ENCODE results near the gene ABHD16A.

Gene ABHD16A

GRCh38 chr6:31687860-31688693 lies 15.0 kb downstream of the ABHD16A start:
- no peak for DNase-seq

- DNase-seq = no peak
Measured at GRCh38 chr6:31687321-31687720, 15.8 kb downstream of the ABHD16A start.

GRCh38 chr6:31686483-31686882 lies 16.6 kb downstream of the ABHD16A start:
- DNase-seq = no peak

GRCh38 chr6:31683591-31683990 lies 19.5 kb downstream of the ABHD16A start:
- DNase-seq = no peak

GRCh38 chr6:31681135-31681671 lies 21.9 kb downstream of the ABHD16A start:
- peak; percentile 45 for DNase-seq

- peak; percentile 85 for DNase-seq
Measured at GRCh38 chr6:31680226-31681134, 22.6 kb downstream of the ABHD16A start, which contains the start of gene LY6G5C. Gene LY6G5C (minus strand): TSS chr6:31681067. CDS start chr6:31680373, 694 bp downstream.

- no peak for DNase-seq
Measured at GRCh38 chr6:31677955-31678354, 25.2 kb downstream of the ABHD16A start.

GRCh38 chr6:31676904-31677303 lies 26.2 kb downstream of the ABHD16A start:
- no peak for DNase-seq

- no peak for DNase-seq
Measured at GRCh38 chr6:31676322-31676903, 26.7 kb downstream of the ABHD16A start.

GRCh38 chr6:31669676-31670075 lies 33.4 kb downstream of the ABHD16A start, which contains the start of gene LY6G5B:
Gene LY6G5B (plus strand): TSS chr6:31669976. CDS start chr6:31670951, 975 bp downstream.
- no peak for DNase-seq

- no peak for DNase-seq
Measured at GRCh38 chr6:31666337-31666965, 36.7 kb downstream of the ABHD16A start.

GRCh38 chr6:31665501-31666336 lies 37.4 kb downstream of the ABHD16A start, which contains the start of gene CSNK2B:
Gene CSNK2B (plus strand): TSS chr6:31666080. CDS start chr6:31666832, 752 bp downstream.
- peak; percentile 95 for DNase-seq

GRCh38 chr6:31664790-31665500 lies 38.2 kb downstream of the ABHD16A start, which contains the start of gene GPANK1:
Gene GPANK1 (minus strand): TSS chr6:31664997. CDS start chr6:31664478, 519 bp downstream.
- peak; percentile 93 for DNase-seq

- DNase-seq = peak; percentile 9
Measured at GRCh38 chr6:31663961-31664789, 38.9 kb downstream of the ABHD16A start.

- DNase-seq = no peak
Measured at GRCh38 chr6:31663126-31663960, 39.8 kb downstream of the ABHD16A start.

GRCh38 chr6:31662124-31662723 lies 40.9 kb downstream of the ABHD16A start:
- DNase-seq = no peak

- no peak for DNase-seq
Measured at GRCh38 chr6:31661262-31662123, 41.6 kb downstream of the ABHD16A start.

All from DMS79 (cell line).